SJCRH30 (cell line): ENCODE measurements around the gene FAM168A. TPM values are rescaled to one million over a fixed set of nuclear protein-coding genes. Genes with fewer than 3 reads are reported as not detected.

Experiments
- DNase-seq, 2 experiments: peaks; one replicate each; pipeline ENCODE4 v3.0.0-alpha.2; 2015 to 2020
- H3K27ac ChIP-seq: fragments of 250-450 bp; sonication (Bioruptor Pico); 2 replicates; pipeline ENCODE4 v1.5.1; 2020; ENCODE audit warnings: mild to moderate bottlenecking, moderate library complexity
- H3K27me3 ChIP-seq: fragments of 250-450 bp; sonication (Bioruptor Pico); 2 replicates; pipeline ENCODE4 v1.5.1; 2020; ENCODE audit warnings: mild to moderate bottlenecking, moderate library complexity
- H3K36me3 ChIP-seq: fragments of 250-450 bp; sonication (Bioruptor Pico); 2 replicates; pipeline ENCODE4 v1.5.1; 2020; ENCODE audit warnings: mild to moderate bottlenecking, moderate library complexity
- H3K4me1 ChIP-seq: fragments of 250-450 bp; sonication (Bioruptor Pico); 2 replicates; pipeline ENCODE4 v1.5.1; 2020; ENCODE audit warnings: mild to moderate bottlenecking, moderate library complexity
- H3K4me3 ChIP-seq: fragments of 250-450 bp; sonication (Bioruptor Pico); 2 replicates; pipeline ENCODE4 v1.5.1; 2020; ENCODE audit warnings: mild to moderate bottlenecking, moderate library complexity
- H3K9me3 ChIP-seq: fragments of 250-450 bp; sonication (Bioruptor Pico); replicated peaks from 2 replicates; pipeline ENCODE4 v1.5.1; 2020; ENCODE audit warnings: mild to moderate bottlenecking, moderate library complexity
- total RNA-seq: library from RNA; depleted of rRNA; stranded (reverse); fragments of >200 nt; shearing (Covaris generic); gene quantifications from 2 replicates; pipeline ENCODE4 v1.2.3, GENCODE V29; 2014; rRNA removed

Gene FAM168A
- total RNA-seq = 28.6 and 32.8 TPM in 2 replicates

- Histone ChIP-seq H3K27ac (peak within 1 kb of the TSS; percentile 89), H3K4me3 (peak within 1 kb of the TSS; percentile 82), H3K36me3 (no peaks in the 10 kb centered on the region), H3K4me1 (peaks cover 2% of the 10 kb centered on the region; the same call in 1 of the 2 replicates), H3K9me3 (no peaks in the 10 kb centered on the region), H3K27me3 (no peaks in the 10 kb centered on the region)
- DNase-seq = peak; percentile 95 to 98
Measured at GRCh38 chr11:73597956-73598718, at the start of gene FAM168A. Gene FAM168A, minus strand, starts transcription at chr11:73598112. Its CDS starts 129,638 bp downstream, at chr11:73468474.

- DNase-seq = peak; percentile 92 to 94
- peaks cover 13% of the 10 kb centered on the region for H3K4me1 ChIP-seq
Measured at GRCh38 chr11:73647459-73648100, 49.7 kb upstream of the FAM168A start.

GRCh38 chr11:73645972-73646631, 48.2 kb upstream of the FAM168A start, which contains the start of gene PLEKHB1:
Gene PLEKHB1, plus strand, starts transcription at chr11:73646581. Its CDS starts 28 bp downstream, at chr11:73646609.
- no peak for DNase-seq
- Histone ChIP-seq H3K27ac (no peak within 1 kb of the TSS), H3K27me3 (no peaks in the 10 kb centered on the region), H3K4me1 (0 out of 2 replicates have a peak, but pooled peaks cover 2% of the 10 kb centered on the region), H3K9me3 (no peaks in the 10 kb centered on the region), H3K4me3 (no peak within 1 kb of the TSS), H3K36me3 (no peaks in the 10 kb centered on the region)

More at GRCh38 chr11:73647459-73648100, 49.7 kb upstream of the FAM168A start:
- no peak overlapping the region for H3K4me3 ChIP-seq
- no peaks in the 10 kb centered on the region for H3K27me3 ChIP-seq
- H3K36me3 ChIP-seq = no peaks in the 10 kb centered on the region
- H3K27ac ChIP-seq = no peak overlapping the region
- H3K9me3 ChIP-seq = no peaks in the 10 kb centered on the region

- Histone ChIP-seq H3K36me3 (no peaks in the 10 kb centered on the region), H3K4me3 (no peak overlapping the region), H3K4me1 (0 out of 2 replicates have a peak, but pooled peaks cover 2% of the 10 kb centered on the region), H3K9me3 (no peaks in the 10 kb centered on the region), H3K27me3 (no peaks in the 10 kb centered on the region), H3K27ac (no peak overlapping the region)
- no peak for DNase-seq
Measured at GRCh38 chr11:73645121-73645969, 47.4 kb upstream of the FAM168A start.

GRCh38 chr11:73641668-73642067, 43.8 kb upstream of the FAM168A start:
- Histone ChIP-seq H3K27ac (no peak overlapping the region), H3K4me3 (no peak overlapping the region), H3K9me3 (no peaks in the 10 kb centered on the region), H3K4me1 (0 out of 2 replicates have a peak, but pooled peaks cover 3% of the 10 kb centered on the region), H3K27me3 (no peaks in the 10 kb centered on the region), H3K36me3 (no peaks in the 10 kb centered on the region)
- DNase-seq = no peak

GRCh38 chr11:73640592-73640991, 42.7 kb upstream of the FAM168A start:
- Histone ChIP-seq H3K4me1 (0 out of 2 replicates have a peak, but pooled peaks cover 3% of the 10 kb centered on the region), H3K27ac (no peak overlapping the region), H3K9me3 (no peaks in the 10 kb centered on the region), H3K36me3 (no peaks in the 10 kb centered on the region), H3K4me3 (no peak overlapping the region), H3K27me3 (no peaks in the 10 kb centered on the region)
- no peak for DNase-seq

GRCh38 chr11:73637012-73637411, 39.1 kb upstream of the FAM168A start:
- H3K27me3 ChIP-seq = no peaks in the 10 kb centered on the region
- H3K27ac ChIP-seq = no peak overlapping the region
- no peak for DNase-seq

GRCh38 chr11:73636249-73636648, 38.3 kb upstream of the FAM168A start:
- Histone ChIP-seq H3K27ac (no peak overlapping the region), H3K4me1 (0 out of 2 replicates have a peak, but pooled peaks cover 3% of the 10 kb centered on the region), H3K4me3 (no peak overlapping the region), H3K36me3 (no peaks in the 10 kb centered on the region), H3K27me3 (no peaks in the 10 kb centered on the region), H3K9me3 (peaks cover 3% of the 10 kb centered on the region; the same call in 1 of the 2 replicates)
- DNase-seq = no peak

More at GRCh38 chr11:73637012-73637411, 39.1 kb upstream of the FAM168A start:
- 0 out of 2 replicates have a peak, but pooled peaks cover 3% of the 10 kb centered on the region for H3K4me1 ChIP-seq
- H3K9me3 ChIP-seq = peaks cover 2% of the 10 kb centered on the region; the same call in 1 of the 2 replicates
- H3K36me3 ChIP-seq = no peaks in the 10 kb centered on the region
- no peak overlapping the region for H3K4me3 ChIP-seq

GRCh38 chr11:73635721-73636120, 37.8 kb upstream of the FAM168A start:
- DNase-seq = no peak
- Histone ChIP-seq H3K27ac (no peak overlapping the region), H3K4me1 (0 out of 2 replicates have a peak, but pooled peaks cover 3% of the 10 kb centered on the region), H3K36me3 (no peaks in the 10 kb centered on the region), H3K27me3 (no peaks in the 10 kb centered on the region), H3K9me3 (peaks cover 3% of the 10 kb centered on the region; the same call in 1 of the 2 replicates), H3K4me3 (no peak overlapping the region)

GRCh38 chr11:73633999-73634398, 36.1 kb upstream of the FAM168A start:
- Histone ChIP-seq H3K9me3 (peaks cover 3% of the 10 kb centered on the region; the same call in 1 of the 2 replicates), H3K36me3 (no peaks in the 10 kb centered on the region), H3K4me1 (0 out of 2 replicates have a peak, but pooled peaks cover 3% of the 10 kb centered on the region), H3K27ac (no peak overlapping the region), H3K4me3 (no peak overlapping the region), H3K27me3 (no peaks in the 10 kb centered on the region)
- DNase-seq = no peak

GRCh38 chr11:73632996-73633395, 35.1 kb upstream of the FAM168A start:
- Histone ChIP-seq H3K27me3 (no peaks in the 10 kb centered on the region), H3K9me3 (peaks cover 3% of the 10 kb centered on the region; the same call in 1 of the 2 replicates), H3K36me3 (no peaks in the 10 kb centered on the region), H3K4me3 (no peak overlapping the region), H3K4me1 (0 out of 2 replicates have a peak, but pooled peaks cover 3% of the 10 kb centered on the region), H3K27ac (no peak overlapping the region)
- DNase-seq = no peak

GRCh38 chr11:73629907-73630306, 32.0 kb upstream of the FAM168A start:
- peaks cover 3% of the 10 kb centered on the region; the same call in 1 of the 2 replicates for H3K9me3 ChIP-seq
- H3K4me1 ChIP-seq = no peaks in the 10 kb centered on the region
- H3K27me3 ChIP-seq = no peaks in the 10 kb centered on the region
- no peaks in the 10 kb centered on the region for H3K36me3 ChIP-seq
- no peak overlapping the region for H3K27ac ChIP-seq
- H3K4me3 ChIP-seq = no peak overlapping the region
- DNase-seq = no peak

GRCh38 chr11:73625696-73626318, 27.9 kb upstream of the FAM168A start:
- DNase-seq = peak; percentile 61 to 84
- Histone ChIP-seq H3K9me3 (no peaks in the 10 kb centered on the region), H3K4me1 (peaks cover 9% of the 10 kb centered on the region; the same call in 1 of the 2 replicates), H3K36me3 (no peaks in the 10 kb centered on the region), H3K27me3 (no peaks in the 10 kb centered on the region), H3K4me3 (no peak overlapping the region), H3K27ac (no peak overlapping the region)
